BLaER1 (cell line): ENCODE results near the gene RAB8B.
A peak's percentile ranks its signal among the peaks of the same experiment; 100 is the strongest.
"Not testable (repeated sequence)": the region's sequence is repeated elsewhere in the genome, so short reads cannot be mapped to it uniquely, and the experiment has no call there.

ENCODE experiments used
- H3K27ac ChIP-seq: shearing (Covaris generic); formaldehyde crosslinking; 2 replicates; pipeline ENCODE4 v1.8.1; 2022
- H3K27me3 ChIP-seq: shearing (Covaris generic); formaldehyde crosslinking; 2 replicates; pipeline ENCODE4 v1.8.1; 2022
- H3K36me3 ChIP-seq: shearing (Covaris generic); formaldehyde crosslinking; 2 replicates; pipeline ENCODE4 v1.8.1; 2022
- H3K4me1 ChIP-seq: shearing (Covaris generic); formaldehyde crosslinking; 2 replicates; pipeline ENCODE4 v1.8.1; 2022
- H3K4me2 ChIP-seq: shearing (Covaris generic); formaldehyde crosslinking; 2 replicates; pipeline ENCODE4 v1.8.1; 2022
- H3K4me3 ChIP-seq: shearing (Covaris generic); formaldehyde crosslinking; 2 replicates; pipeline ENCODE4 v1.8.1; 2022
- H3K9ac ChIP-seq: shearing (Covaris generic); formaldehyde crosslinking; 2 replicates; pipeline ENCODE4 v1.8.1; 2022
- H3K9me3 ChIP-seq: shearing (Covaris generic); formaldehyde crosslinking; 2 replicates; pipeline ENCODE4 v1.8.1; 2022
- H4K20me1 ChIP-seq: shearing (Covaris generic); formaldehyde crosslinking; 2 replicates; pipeline ENCODE4 v1.8.1; 2022
- Cebpa-rat ChIP-seq: shearing (Covaris generic); IDR thresholded peaks from 2 replicates; pipeline ENCODE4 v1.8.1; 2022

Gene RAB8B

DNA sequence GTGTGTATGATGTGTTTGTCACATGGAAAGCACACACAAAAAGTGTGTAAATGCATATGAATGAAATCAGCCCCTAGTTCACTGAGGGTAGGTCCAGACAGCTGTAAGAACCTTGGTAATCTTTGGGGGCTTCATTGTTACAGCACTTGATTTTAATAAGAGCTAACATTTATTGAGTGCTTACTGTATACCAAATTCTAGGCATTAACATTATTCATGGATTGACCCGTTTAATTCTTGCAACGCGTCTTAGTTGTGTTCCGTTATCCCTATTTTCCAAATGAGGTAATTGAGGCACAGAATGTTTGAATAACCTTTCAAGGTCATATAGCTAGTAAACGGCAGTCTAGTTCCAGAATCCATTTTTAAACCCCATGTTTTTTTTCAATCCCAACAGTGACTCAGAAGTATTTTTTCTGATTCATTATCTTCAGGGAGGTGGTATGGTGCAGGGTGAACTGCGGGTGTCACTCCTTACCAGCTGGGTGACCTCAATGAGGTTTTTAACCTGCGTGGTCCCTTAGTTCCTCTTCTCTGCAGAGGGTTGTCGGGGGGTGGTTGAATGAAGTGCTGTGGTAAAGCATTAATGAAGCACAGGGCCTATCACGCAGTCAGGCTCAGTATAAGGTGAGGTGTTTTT lies 14.2 kb downstream of the RAB8B start:
- peak overlapping the region; percentile 27 for H3K4me2 ChIP-seq
- H4K20me1 ChIP-seq = peaks cover 72% of the 10 kb centered on the region
- no peak for TF ChIP-seq Cebpa-rat
- H3K36me3 ChIP-seq = peaks cover 34% of the 10 kb centered on the region; the same call in 1 of the 2 replicates
- H3K9ac ChIP-seq = no peak overlapping the region
- H3K27ac ChIP-seq = no peak overlapping the region
- no peaks in the 10 kb centered on the region for H3K9me3 ChIP-seq
- no peak overlapping the region for H3K4me3 ChIP-seq
- peaks cover 58% of the 10 kb centered on the region for H3K4me1 ChIP-seq
- no peaks in the 10 kb centered on the region for H3K27me3 ChIP-seq

DNA sequence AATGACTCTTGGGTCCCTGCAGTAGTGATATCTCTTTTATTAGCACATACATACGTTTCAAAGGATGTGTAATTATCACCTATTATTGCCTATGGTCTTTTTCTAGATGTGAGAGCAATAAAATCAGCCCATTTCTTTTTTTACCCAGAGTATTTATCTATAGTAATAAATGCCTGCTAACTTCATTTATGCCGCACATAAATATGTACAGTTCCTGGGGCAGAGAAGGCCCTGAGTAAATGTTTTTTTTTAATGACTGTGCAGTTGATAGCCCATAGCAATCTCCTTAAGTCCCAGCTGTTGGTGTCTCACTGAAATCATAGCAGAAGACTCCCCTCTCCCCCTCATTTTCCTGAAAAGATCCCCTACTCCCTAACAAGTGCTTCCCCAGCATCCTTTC lies 16.7 kb downstream of the RAB8B start:
- Histone ChIP-seq H3K9ac (no peak overlapping the region), H3K9me3 (no peaks in the 10 kb centered on the region), H3K4me3 (no peak overlapping the region), H3K4me2 (no peak overlapping the region), H3K36me3 (peaks cover 29% of the 10 kb centered on the region; the same call in 1 of the 2 replicates), H3K27me3 (no peaks in the 10 kb centered on the region), H3K27ac (no peak overlapping the region), H4K20me1 (peaks cover 82% of the 10 kb centered on the region), H3K4me1 (peaks cover 79% of the 10 kb centered on the region)
- TF ChIP-seq Cebpa-rat = no peak

DNA sequence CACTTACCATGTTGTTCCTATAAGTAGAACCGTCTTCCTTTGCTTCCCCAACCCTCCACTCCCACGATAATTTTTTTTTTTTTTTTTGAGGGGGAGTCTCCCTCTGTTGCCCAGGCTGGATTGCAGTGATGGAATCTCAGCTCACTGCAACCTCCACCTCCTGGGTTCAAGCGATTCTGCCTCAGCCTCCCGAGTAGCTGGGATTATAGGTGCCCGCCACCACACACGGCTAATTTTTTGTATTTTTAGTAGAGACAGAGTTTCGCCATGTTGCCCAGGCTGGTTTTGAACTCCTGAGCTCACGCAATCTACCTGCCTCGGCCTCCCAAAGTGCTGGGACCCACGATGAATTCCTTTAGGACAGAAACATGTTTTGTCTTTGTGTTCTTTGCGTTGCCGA lies 19.4 kb downstream of the RAB8B start:
- H3K9ac ChIP-seq, H3K27ac ChIP-seq, H3K9me3 ChIP-seq, H3K27me3 ChIP-seq, H3K4me3 ChIP-seq: not testable (repeated sequence)
- H3K36me3 ChIP-seq = peaks cover 21% of the 10 kb centered on the region; the same call in 1 of the 2 replicates
- peaks cover 76% of the 10 kb centered on the region for H3K4me1 ChIP-seq
- H4K20me1 ChIP-seq = peaks cover 80% of the 10 kb centered on the region
- peak overlapping the region; percentile 58 for H3K4me2 ChIP-seq

DNA sequence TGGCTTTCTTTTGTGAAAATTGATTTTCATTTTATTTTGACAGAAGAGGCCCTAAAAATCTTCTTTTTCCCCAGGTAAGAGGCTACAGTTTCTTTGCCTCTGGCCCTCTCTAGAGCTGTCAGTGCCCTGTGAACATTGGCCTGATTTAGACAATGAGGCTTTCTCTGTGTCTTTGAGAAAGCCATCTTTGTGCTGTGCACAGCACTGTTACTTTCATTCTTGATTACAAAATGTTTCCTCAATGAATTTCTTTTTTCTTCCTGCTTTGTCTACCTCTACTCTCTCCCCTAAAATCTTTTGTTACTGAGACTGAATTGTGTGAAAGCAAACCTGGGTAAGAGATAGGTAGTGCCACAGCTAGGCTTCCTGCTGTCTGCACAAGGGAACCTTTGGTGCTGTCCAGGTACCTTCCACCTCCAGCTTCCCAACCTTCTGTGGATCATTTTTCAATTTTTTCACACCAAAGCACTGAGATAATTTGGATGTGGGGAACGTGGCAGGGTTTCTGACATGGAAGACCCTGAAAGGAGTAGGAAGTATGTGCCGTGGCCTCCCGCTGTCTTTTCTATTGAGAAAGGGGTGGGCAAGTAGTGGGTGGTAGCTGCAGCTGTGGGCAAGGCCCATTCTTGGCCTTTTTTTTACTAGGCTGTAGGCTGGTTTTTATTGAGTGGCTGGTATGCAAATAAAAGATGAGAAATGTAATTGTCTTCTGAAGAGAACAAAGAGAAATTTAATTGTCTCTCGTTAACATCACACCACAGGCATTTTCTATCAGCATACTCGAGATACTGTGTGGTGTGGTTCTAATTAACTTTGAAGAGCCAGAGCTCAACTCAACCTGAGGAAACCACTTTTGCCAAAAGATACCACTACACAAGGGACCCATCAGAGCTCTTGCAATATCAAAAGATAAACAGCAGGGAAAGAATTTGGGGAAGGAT lies 21.0 kb downstream of the RAB8B start:
- Histone ChIP-seq H3K27me3 (no peaks in the 10 kb centered on the region), H3K36me3 (peaks cover 22% of the 10 kb centered on the region), H3K4me3 (no peak overlapping the region), H4K20me1 (peaks cover 78% of the 10 kb centered on the region), H3K27ac (peak overlapping the region; percentile 44; the same call in 1 of the 2 replicates), H3K9me3 (no peaks in the 10 kb centered on the region), H3K9ac (no peak overlapping the region), H3K4me2 (peak overlapping the region; percentile 48), H3K4me1 (peaks cover 79% of the 10 kb centered on the region)
- no peak for TF ChIP-seq Cebpa-rat

- Histone ChIP-seq H4K20me1 (peaks cover 71% of the 10 kb centered on the region), H3K4me2 (peak overlapping the region; percentile 48), H3K9me3 (no peaks in the 10 kb centered on the region), H3K4me3 (no peak overlapping the region), H3K27ac (no peak overlapping the region), H3K27me3 (no peaks in the 10 kb centered on the region), H3K36me3 (peaks cover 27% of the 10 kb centered on the region), H3K9ac (no peak overlapping the region), H3K4me1 (peaks cover 79% of the 10 kb centered on the region)
- no peak for TF ChIP-seq Cebpa-rat
Measured at GRCh38 chr15:63211092-63211490, 21.7 kb downstream of the RAB8B start.

DNA sequence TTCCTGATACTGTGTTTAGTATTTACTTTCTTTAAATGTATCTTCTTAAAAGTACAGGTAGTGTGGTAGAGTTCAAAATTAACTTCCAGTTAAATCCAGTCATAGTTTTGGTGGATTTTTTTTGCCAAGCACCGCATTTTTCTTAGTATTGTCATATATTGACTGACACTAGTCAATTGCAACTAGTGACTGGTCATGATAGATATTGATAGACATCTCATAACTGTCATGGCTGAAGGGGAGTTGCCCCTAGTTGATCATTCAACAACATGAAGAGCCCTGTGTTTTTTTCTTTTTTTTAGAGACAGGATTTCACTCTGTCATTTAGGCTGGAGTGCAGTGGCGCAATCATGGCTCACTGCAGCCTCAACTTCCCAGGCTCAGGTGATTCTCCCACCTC lies 22.1 kb downstream of the RAB8B start:
- TF ChIP-seq Cebpa-rat = no peak
- no peaks in the 10 kb centered on the region for H3K9me3 ChIP-seq
- H3K4me1 ChIP-seq = peaks cover 74% of the 10 kb centered on the region
- H3K36me3 ChIP-seq = peaks cover 28% of the 10 kb centered on the region
- no peaks in the 10 kb centered on the region for H3K27me3 ChIP-seq
- no peak overlapping the region for H3K4me3 ChIP-seq
- no peak overlapping the region for H3K4me2 ChIP-seq
- H3K27ac ChIP-seq = no peak overlapping the region
- H4K20me1 ChIP-seq = peaks cover 67% of the 10 kb centered on the region; the same call in 1 of the 2 replicates
- no peak overlapping the region for H3K9ac ChIP-seq

- TF ChIP-seq Cebpa-rat = no peak
- Histone ChIP-seq H3K9me3 (no peaks in the 10 kb centered on the region), H3K4me3 (no peak overlapping the region), H3K4me2 (0 out of 2 replicates have a peak overlapping the region, but pooled peaks have one; percentile 7), H3K9ac (no peak overlapping the region), H4K20me1 (peaks cover 60% of the 10 kb centered on the region; the same call in 1 of the 2 replicates), H3K27me3 (no peaks in the 10 kb centered on the region), H3K4me1 (peaks cover 69% of the 10 kb centered on the region), H3K36me3 (peaks cover 22% of the 10 kb centered on the region), H3K27ac (no peak overlapping the region)
Measured at GRCh38 chr15:63212050-63213004, 22.9 kb downstream of the RAB8B start.

GRCh38 chr15:63218100-63218808 lies 28.8 kb downstream of the RAB8B start:
- no peak overlapping the region for H3K4me2 ChIP-seq
- peaks cover 28% of the 10 kb centered on the region; the same call in 1 of the 2 replicates for H4K20me1 ChIP-seq

More at GRCh38 chr15:63218100-63218808, 28.8 kb downstream of the RAB8B start:
- no peak for TF ChIP-seq Cebpa-rat
- no peaks in the 10 kb centered on the region for H3K27me3 ChIP-seq
- H3K27ac ChIP-seq = no peak overlapping the region
- H3K9ac ChIP-seq = no peak overlapping the region
- peaks cover 5% of the 10 kb centered on the region for H3K9me3 ChIP-seq
- H3K4me3 ChIP-seq = no peak overlapping the region
- H3K4me1 ChIP-seq = peaks cover 14% of the 10 kb centered on the region
- peaks cover 50% of the 10 kb centered on the region for H3K36me3 ChIP-seq
